DOHH2 (cell line): Measurements from ENCODE around the gene HTR4.

Experiments
- H3F3A ChIP-seq: fragments of 200-600 bp; sonication (generic), shearing (Covaris generic); 2 replicates; pipeline ENCODE4 v1.6.0; 2016; ENCODE audit warnings: antibody characterized with exemption, mild to moderate bottlenecking; ENCODE audit not compliant: control insufficient read depth, insufficient read depth
- H3K27ac ChIP-seq: fragments of 200-600 bp; sonication (generic); 2 replicates; pipeline ENCODE4 v1.5.1; 2014; ENCODE audit warnings: low read depth, mild to moderate bottlenecking, low read length, moderate library complexity
- H3K27me3 ChIP-seq: fragments of 200-600 bp; sonication (generic); 2 replicates; pipeline ENCODE4 v1.6.1; 2014; ENCODE audit warnings: mild to moderate bottlenecking, low read length, mixed read lengths; ENCODE audit not compliant: control insufficient read depth
- H3K36me3 ChIP-seq: fragments of 200-600 bp; sonication (generic); 2 replicates; pipeline ENCODE4 v1.6.1; 2014; ENCODE audit warnings: mild to moderate bottlenecking, low read length, moderate library complexity, mixed read lengths; ENCODE audit not compliant: control insufficient read depth
- H3K4me1 ChIP-seq: fragments of 200-600 bp; sonication (generic); 2 replicates; pipeline ENCODE4 v1.6.1; 2014; ENCODE audit warnings: mild to moderate bottlenecking, low read length, mixed read lengths; ENCODE audit not compliant: control insufficient read depth
- H3K4me2 ChIP-seq: fragments of 200-600 bp; sonication (generic); 2 replicates; pipeline ENCODE4 v1.6.0; 2014; ENCODE audit warnings: mild to moderate bottlenecking, low read length, moderate library complexity
- H3K4me3 ChIP-seq: fragments of 200-600 bp; sonication (generic); 2 replicates; pipeline ENCODE4 v1.5.1; 2014; ENCODE audit warnings: mild to moderate bottlenecking, low read length, mixed read lengths
- H3K79me2 ChIP-seq: fragments of 200-600 bp; sonication (generic); 2 replicates; pipeline ENCODE4 v1.6.1; 2014; ENCODE audit warnings: mild to moderate bottlenecking, low read length, mixed read lengths; ENCODE audit not compliant: control insufficient read depth
- H3K9me2 ChIP-seq: fragments of 200-600 bp; sonication (generic); replicated peaks from 2 replicates; pipeline ENCODE4 v1.6.1; 2014; ENCODE audit warnings: mild to moderate bottlenecking, low read length, mixed read lengths; ENCODE audit not compliant: control insufficient read depth
- H3K9me3 ChIP-seq: fragments of 200-600 bp; sonication (generic); 2 replicates; pipeline ENCODE4 v1.6.1; 2014; ENCODE audit warnings: antibody characterized with exemption, low read length, mixed read lengths; ENCODE audit not compliant: control insufficient read depth, insufficient read depth
- H4K20me1 ChIP-seq: fragments of 200-600 bp; sonication (generic); 2 replicates; pipeline ENCODE4 v1.6.0; 2014; ENCODE audit warnings: low read depth, mild to moderate bottlenecking, antibody characterized with exemption, low read length, moderate library complexity; ENCODE audit not compliant: control insufficient read depth, insufficient read depth
- EZH2phosphoT487 ChIP-seq: fragments of 200-600 bp; sonication (generic); IDR thresholded peaks from 2 replicates; pipeline ENCODE4 v1.6.1; 2017; ENCODE audit warnings: borderline replicate concordance, mild to moderate bottlenecking, antibody characterized with exemption, low read length, moderate library complexity, mixed read lengths
- TF ChIP-seq, protein P1 (sequence below): fragments of 200-600 bp; sonication (generic); IDR thresholded peaks from one replicate; pipeline ENCODE4 v1.5.1; 2014; ENCODE audit warnings: antibody characterized with exemption, mild to moderate bottlenecking, low read depth, low read length; ENCODE audit not compliant: poor library complexity, severe bottlenecking

Gene HTR4

DNA sequence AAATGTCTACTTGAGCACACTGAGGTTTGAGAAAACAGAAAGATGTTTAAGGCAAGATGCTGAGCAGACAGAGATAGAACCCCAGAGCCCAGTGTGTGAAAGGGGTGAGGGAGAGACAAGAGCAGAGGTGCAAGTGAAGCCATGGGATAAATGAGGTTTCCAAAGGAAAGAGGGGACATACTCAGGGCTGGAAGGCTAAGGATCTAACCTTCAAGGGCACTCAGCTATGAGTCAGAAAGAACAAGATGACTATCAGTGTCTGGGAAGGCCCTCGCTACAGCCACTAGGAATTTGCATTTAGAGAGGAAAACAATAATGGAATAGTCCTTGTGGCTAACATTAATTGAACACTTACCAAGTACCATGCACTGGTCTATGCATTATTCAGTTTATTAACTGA, 113.7 kb downstream of the HTR4 start:
- Histone ChIP-seq H3K36me3 (no peaks in the 10 kb centered on the region), H3K27me3 (peaks cover 3% of the 10 kb centered on the region), H3F3A (no peaks in the 10 kb centered on the region), H3K79me2 (no peaks in the 10 kb centered on the region), H3K4me3 (no peak overlapping the region), H3K4me1 (no peaks in the 10 kb centered on the region), H3K4me2 (no peak overlapping the region), H3K27ac (no peak overlapping the region), H3K9me2 (no peaks in the 10 kb centered on the region), H3K9me3 (no peaks in the 10 kb centered on the region), H4K20me1 (no peaks in the 10 kb centered on the region)
- TF ChIP-seq, protein P1, sequence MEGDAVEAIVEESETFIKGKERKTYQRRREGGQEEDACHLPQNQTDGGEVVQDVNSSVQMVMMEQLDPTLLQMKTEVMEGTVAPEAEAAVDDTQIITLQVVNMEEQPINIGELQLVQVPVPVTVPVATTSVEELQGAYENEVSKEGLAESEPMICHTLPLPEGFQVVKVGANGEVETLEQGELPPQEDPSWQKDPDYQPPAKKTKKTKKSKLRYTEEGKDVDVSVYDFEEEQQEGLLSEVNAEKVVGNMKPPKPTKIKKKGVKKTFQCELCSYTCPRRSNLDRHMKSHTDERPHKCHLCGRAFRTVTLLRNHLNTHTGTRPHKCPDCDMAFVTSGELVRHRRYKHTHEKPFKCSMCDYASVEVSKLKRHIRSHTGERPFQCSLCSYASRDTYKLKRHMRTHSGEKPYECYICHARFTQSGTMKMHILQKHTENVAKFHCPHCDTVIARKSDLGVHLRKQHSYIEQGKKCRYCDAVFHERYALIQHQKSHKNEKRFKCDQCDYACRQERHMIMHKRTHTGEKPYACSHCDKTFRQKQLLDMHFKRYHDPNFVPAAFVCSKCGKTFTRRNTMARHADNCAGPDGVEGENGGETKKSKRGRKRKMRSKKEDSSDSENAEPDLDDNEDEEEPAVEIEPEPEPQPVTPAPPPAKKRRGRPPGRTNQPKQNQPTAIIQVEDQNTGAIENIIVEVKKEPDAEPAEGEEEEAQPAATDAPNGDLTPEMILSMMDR: no peak
- no peak for TF ChIP-seq EZH2phosphoT487

DNA sequence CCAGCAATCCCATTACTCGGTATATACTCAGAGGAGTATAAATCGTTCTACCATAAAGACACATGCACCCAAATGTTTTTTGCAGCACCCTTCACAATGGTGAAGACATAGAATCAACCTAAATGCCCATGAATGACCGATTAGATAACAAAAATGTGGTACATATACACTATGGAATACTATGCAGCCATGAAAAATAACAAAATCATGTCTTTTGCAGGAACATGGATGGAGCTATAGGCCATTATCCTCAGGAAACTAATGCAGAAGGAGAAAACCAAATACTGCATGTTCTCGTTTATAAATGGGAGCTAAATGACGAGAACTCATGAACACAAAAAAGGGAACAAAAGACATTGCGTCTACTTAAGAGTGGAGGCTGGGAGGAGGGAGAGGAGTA, 114.5 kb downstream of the HTR4 start:
- no peaks in the 10 kb centered on the region for H3K79me2 ChIP-seq
- H3K27me3 ChIP-seq: no peaks in the 10 kb centered on the region; the same call in 1 of the 2 replicates
- no peak for TF ChIP-seq EZH2phosphoT487
- TF ChIP-seq, protein P1: no peak
- no peaks in the 10 kb centered on the region for H3K9me2 ChIP-seq
- no peaks in the 10 kb centered on the region for H4K20me1 ChIP-seq
- no peaks in the 10 kb centered on the region for H3F3A ChIP-seq
- H3K36me3 ChIP-seq: no peaks in the 10 kb centered on the region
- no peaks in the 10 kb centered on the region for H3K9me3 ChIP-seq
- H3K4me3 ChIP-seq: no peak overlapping the region
- H3K27ac ChIP-seq: no peak overlapping the region
- H3K4me2 ChIP-seq: no peak overlapping the region
- H3K4me1 ChIP-seq: no peaks in the 10 kb centered on the region

DNA sequence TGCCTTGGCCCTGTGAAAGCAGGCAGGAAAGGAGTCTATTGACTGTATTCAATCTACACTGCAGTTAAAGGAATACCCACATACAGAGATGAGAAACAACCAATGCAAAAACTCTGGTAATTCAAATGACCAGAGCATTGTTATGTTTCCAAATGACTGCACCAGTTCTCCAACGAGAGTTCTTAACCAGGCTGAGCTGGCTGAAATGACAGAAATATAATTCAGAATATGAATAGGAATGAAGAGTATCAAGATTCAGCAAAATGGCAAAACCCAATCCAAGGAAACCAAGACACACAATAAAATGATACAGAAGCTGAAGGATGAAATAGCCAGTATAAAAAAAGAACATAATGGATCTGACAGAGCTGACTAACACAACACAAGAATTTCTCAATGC, 119.1 kb downstream of the HTR4 start:
- Histone ChIP-seq H3K4me2 (no peak overlapping the region), H3K79me2 (no peaks in the 10 kb centered on the region), H4K20me1 (no peaks in the 10 kb centered on the region), H3K4me1 (no peaks in the 10 kb centered on the region), H3F3A (no peaks in the 10 kb centered on the region), H3K27me3 (no peaks in the 10 kb centered on the region), H3K4me3 (no peak overlapping the region), H3K9me2 (no peaks in the 10 kb centered on the region), H3K27ac (no peak overlapping the region), H3K36me3 (no peaks in the 10 kb centered on the region), H3K9me3 (peaks cover 5% of the 10 kb centered on the region; the same call in 1 of the 2 replicates)
- TF ChIP-seq, protein P1: no peak
- no peak for TF ChIP-seq EZH2phosphoT487
